A549 (cell line): Measurements from ENCODE around the gene PRKN.

ENCODE experiments used
- CEBPB ChIP-seq, 2 experiments: fragments of >200 bp in 1 of 2; sonication (Bioruptor Twin) in 1 of 2; formaldehyde crosslinking in 1 of 2; IDR thresholded peaks; 2 replicates each; pipeline ENCODE4 v1.6.1; 2012 to 2016
- CTCF ChIP-seq: fragments of >200 bp; sonication (Bioruptor Twin); formaldehyde crosslinking; IDR thresholded peaks from 3 replicates; pipeline ENCODE4 v1.5.1; 2016
- E2F6 ChIP-seq: IDR thresholded peaks from 2 replicates; pipeline ENCODE4 v1.6.1; 2012; ENCODE audit warnings: low read depth, borderline replicate concordance
- EP300 ChIP-seq, 2 experiments: fragments of >200 bp; sonication (Bioruptor Twin); formaldehyde crosslinking; IDR thresholded peaks; 2 replicates in 1 of 2; 3 replicates in 1 of 2; pipeline ENCODE4 v1.6.1; 2016 to 2017
- POLR2A ChIP-seq: IDR thresholded peaks from 2 replicates; pipeline ENCODE4 v1.6.1; 2012; ENCODE audit warnings: mild to moderate bottlenecking, low read length
- TF ChIP-seq, protein P1 (sequence below): fragments of 200-600 bp; sonication (generic); IDR thresholded peaks from 2 replicates; pipeline ENCODE4 v1.6.1; 2016; ENCODE audit warnings: antibody characterized with exemption, mild to moderate bottlenecking, moderate library complexity

GRCh38 chr6:162543221-162543620 lies 184.3 kb downstream of the PRKN start:
- TF ChIP-seq CTCF (no peak), EP300 (IDR thresholded peaks at IDR 0.05) (no peak), CEBPB (IDR thresholded peaks at IDR 0.05) (no peak), POLR2A (no peak), E2F6 (no peak)
- TF ChIP-seq, protein P1, sequence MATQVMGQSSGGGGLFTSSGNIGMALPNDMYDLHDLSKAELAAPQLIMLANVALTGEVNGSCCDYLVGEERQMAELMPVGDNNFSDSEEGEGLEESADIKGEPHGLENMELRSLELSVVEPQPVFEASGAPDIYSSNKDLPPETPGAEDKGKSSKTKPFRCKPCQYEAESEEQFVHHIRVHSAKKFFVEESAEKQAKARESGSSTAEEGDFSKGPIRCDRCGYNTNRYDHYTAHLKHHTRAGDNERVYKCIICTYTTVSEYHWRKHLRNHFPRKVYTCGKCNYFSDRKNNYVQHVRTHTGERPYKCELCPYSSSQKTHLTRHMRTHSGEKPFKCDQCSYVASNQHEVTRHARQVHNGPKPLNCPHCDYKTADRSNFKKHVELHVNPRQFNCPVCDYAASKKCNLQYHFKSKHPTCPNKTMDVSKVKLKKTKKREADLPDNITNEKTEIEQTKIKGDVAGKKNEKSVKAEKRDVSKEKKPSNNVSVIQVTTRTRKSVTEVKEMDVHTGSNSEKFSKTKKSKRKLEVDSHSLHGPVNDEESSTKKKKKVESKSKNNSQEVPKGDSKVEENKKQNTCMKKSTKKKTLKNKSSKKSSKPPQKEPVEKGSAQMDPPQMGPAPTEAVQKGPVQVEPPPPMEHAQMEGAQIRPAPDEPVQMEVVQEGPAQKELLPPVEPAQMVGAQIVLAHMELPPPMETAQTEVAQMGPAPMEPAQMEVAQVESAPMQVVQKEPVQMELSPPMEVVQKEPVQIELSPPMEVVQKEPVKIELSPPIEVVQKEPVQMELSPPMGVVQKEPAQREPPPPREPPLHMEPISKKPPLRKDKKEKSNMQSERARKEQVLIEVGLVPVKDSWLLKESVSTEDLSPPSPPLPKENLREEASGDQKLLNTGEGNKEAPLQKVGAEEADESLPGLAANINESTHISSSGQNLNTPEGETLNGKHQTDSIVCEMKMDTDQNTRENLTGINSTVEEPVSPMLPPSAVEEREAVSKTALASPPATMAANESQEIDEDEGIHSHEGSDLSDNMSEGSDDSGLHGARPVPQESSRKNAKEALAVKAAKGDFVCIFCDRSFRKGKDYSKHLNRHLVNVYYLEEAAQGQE = no peak
